Posterior cingulate gyrus (tissue), 11 donors: ENCODE data around the gene INSM1.
A peak's percentile ranks its signal among the peaks of the same experiment; 100 is the strongest.

Experiments
- DNase-seq, 10 donors: peaks; one replicate each; pipeline versions ENCODE4 v3.0.0 to v3.0.0-alpha.2; 2020 to 2021; ENCODE audit warnings: mixed read lengths in 3 of 10
- intact Hi-C: fragments of 100-400 bp; cut with DNase I; formaldehyde crosslinking; loops from one replicate; pipeline ENCODE4 v1.15.1; 2023

Gene INSM1

GRCh38 chr20:20391115-20391514 lies 23.2 kb downstream of the INSM1 start:
- intact Hi-C loops: no loop called here
- DNase-seq: no peak

DNA sequence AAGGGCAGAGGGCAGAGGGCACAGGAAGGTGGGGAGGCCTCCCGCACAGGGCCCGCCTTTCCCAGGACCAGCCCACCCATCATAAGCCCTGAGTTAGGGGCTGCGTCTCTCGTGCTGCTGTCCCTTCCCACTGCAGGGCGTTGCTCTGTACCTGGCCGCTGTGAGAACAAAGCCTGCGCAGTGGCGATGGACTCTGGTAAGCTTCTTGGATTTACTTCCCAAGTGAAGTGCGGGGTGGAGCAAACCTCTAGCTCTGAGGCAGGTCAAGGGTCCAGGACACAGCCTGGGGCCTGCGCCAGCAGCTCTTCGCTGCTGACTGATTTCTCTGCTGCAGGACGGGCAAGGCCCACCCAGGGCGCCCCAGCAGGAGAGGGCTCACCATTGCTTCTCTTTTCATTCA lies 23.9 kb downstream of the INSM1 start:
- no peak for DNase-seq
- intact Hi-C loops: no loop called here

GRCh38 chr20:20393207-20394120 lies 25.6 kb downstream of the INSM1 start:
- DNase-seq: no peak
- intact Hi-C loops: no loop called here

DNA sequence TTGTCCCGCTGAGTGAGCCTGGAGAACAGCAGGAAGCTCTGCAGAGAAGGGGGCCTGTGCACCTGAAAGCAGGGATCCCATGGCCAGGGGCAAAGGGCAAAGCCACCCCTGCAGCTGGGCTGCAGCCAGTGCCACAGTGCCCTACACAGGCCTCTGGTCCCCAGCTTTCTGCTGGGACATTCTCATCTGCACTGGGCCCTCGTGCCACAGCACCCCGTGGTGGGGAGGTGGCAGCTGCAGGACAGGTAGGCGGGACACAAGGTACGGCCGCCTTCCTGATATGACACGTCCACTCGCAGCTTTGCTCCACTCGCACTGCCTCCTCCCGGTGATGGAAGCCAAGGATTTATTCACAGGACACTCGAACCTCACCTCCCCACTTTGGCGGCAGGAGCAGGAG lies 27.2 kb downstream of the INSM1 start:
- intact Hi-C loops: no loop called here
- no peak for DNase-seq

DNA sequence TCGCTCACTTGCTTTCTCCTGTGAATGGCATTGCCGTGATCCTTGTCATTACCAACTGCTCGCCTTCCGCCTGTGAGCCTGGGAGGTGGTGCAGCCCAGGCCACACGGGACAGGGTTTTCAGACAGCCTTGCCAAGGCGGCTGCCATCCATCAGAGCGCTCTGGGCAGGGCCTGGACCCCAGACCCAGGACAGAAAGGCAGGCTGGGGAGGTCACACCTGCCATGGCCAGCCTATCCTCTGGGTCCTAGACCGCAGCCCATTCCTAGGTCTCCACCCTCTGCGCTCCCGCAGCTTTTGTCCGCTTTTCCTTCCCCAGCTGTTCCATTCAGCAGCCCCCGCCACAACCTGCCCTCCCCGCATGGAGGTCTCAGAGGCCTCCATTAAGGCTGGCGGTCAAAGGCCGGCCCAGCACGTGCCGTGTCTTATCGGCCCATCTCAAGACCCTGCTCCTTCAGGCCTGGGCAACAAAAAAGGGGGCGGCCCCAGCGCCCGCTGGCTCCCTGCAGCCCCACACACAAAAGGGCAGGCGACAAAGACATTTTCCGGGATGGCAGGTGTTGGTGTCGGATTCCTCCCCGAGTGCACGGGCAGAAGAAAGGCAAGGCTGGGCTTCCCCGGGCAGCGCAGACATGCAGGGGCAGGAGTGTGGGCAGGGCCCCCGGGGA lies 28.1 kb downstream of the INSM1 start:
- no peak for DNase-seq
- intact Hi-C loops: no loop called here

- no peak for DNase-seq
- intact Hi-C loops: no loop called here
Measured at GRCh38 chr20:20396794-20397193, 28.9 kb downstream of the INSM1 start.

DNA sequence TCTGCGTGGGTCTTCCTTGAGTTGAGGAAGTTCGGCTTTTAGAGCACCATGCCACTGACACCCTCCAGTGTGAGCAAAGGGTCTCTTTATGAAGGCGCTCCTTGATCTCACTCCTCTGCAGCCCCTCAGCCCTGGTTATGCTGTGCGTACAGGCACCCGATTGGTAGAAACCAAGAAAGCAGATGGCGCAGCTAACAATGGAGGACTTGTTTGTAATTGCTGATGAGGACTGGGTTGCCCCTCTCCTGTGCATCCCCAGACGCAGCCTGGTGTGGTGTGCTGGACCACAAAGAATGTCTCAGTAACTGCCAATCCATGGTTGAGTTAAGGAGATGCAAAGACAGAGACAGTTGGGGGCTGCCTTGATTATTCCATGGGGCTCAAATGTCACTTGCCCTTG lies 30.2 kb downstream of the INSM1 start:
- intact Hi-C loops: no loop called here
- no peak for DNase-seq

GRCh38 chr20:20399531-20400500 lies 31.9 kb downstream of the INSM1 start:
- intact Hi-C loops: no loop called here
- peak in 1 of 10 donors; percentile 57 for DNase-seq

- intact Hi-C loops: no loop called here
- peak in 1 of 10 donors; percentile 19 for DNase-seq
Measured at GRCh38 chr20:20401991-20402390, 34.1 kb downstream of the INSM1 start.

GRCh38 chr20:20404633-20405032 lies 36.7 kb downstream of the INSM1 start:
- intact Hi-C loops: loop anchor here (5.0 kb wide), 1 partner anchor 37 kb away; the partner anchor contains the start of gene INSM1
- no peak for DNase-seq

DNA sequence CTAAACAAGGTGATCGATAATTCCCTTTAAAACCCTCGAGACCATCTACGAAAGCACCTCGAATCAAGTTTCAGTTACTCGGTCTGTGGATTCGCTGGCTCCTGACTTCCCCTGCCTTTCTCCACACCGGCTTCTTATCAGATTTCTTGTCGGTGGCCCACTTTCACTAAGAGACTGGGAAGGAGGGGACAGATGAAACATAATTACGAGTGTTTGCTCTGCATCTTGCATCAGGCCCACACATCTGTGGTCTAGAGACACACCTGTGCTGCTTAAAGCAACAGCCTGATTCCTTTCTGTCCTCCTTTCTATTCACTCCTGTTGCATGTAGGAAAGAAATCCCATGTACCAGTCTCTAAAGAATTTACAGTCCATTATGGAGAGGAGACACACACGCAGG lies 37.7 kb downstream of the INSM1 start:
- intact Hi-C loops: loop anchor here (5.0 kb wide), 1 partner anchor 38 kb away; the partner anchor contains the start of gene INSM1
- no peak for DNase-seq

- intact Hi-C loops: loop anchor here (5.0 kb wide), 1 partner anchor 39 kb away; the partner anchor contains the start of gene INSM1
- DNase-seq: no peak
Measured at GRCh38 chr20:20406306-20406705, 38.4 kb downstream of the INSM1 start.

DNA sequence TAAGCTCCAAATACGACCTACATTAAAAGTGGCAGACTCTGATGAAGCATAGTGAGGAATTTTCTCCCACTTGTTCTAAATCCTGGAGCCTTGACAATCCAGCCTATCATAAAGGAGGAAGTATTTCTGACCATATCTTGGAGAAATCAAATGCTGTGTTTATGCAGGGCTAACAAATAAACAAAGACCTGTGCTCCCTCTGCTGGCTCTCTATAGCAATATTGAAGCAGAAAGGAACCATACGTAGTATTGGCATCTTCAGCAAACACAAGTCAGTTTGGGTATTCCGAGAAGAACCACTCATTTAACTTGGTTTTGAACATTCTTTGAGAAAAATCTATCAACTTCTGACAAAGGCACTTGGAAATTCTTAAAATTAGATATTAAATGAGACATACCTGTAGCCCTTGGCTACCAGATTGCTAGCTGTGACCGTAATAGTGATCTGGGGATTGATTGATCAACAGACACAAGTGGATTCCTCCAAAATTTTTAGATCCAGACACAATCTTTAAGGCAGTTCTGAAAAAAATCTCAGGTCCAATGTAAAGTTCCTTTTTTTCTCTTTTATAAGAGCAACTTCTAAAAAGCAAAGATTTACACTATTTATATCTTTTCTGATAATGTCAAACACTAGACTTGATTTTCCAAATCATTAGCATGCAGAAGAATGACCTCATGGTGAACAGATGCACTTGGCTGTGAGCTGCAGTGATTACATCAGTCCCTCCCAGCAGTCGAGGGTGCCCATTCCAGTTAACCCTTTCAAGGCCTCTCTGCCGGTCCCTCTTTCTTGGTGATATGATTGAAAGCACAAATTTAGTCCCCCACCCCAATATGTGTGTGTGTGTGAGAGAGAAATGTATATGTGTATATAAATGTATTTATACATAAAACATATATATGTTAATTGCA lies 40.2 kb downstream of the INSM1 start:
- intact Hi-C loops: loop anchor here (5.0 kb wide), 1 partner anchor 41 kb away; the partner anchor contains the start of gene INSM1
- peak in 5 of 10 donors; percentile 30 to 91 (median 54) for DNase-seq

GRCh38 chr20:20409331-20409730 lies 41.4 kb downstream of the INSM1 start:
- peak in 1 of 10 donors; percentile 25 for DNase-seq
- intact Hi-C loops: loop anchor here (5.0 kb wide), 1 partner anchor 42 kb away; the partner anchor contains the start of gene INSM1

GRCh38 chr20:20410678-20411077 lies 42.8 kb downstream of the INSM1 start:
- intact Hi-C loops: no loop called here
- DNase-seq: peak in 9 of 10 donors; percentile 45 to 94 (median 51)

DNA sequence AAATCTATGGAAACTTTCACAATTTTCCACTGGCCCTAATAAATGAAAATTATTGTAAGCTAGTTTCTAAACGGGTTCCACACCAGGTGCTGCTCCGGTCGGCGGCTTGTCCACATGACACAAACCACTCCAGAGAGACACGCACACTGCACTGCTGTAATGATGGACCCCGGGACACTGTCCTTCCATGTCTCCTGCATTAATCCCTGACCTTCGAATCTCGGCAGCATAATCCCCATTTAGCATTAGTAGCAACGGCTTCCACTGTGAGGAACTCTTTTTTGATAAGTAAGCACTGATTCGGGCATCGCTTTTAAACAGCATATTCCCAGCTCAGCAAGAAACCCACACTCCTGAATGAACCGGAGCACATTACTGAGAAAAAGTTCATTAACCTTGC lies 43.5 kb downstream of the INSM1 start:
- no peak for DNase-seq
- intact Hi-C loops: no loop called here

DNA sequence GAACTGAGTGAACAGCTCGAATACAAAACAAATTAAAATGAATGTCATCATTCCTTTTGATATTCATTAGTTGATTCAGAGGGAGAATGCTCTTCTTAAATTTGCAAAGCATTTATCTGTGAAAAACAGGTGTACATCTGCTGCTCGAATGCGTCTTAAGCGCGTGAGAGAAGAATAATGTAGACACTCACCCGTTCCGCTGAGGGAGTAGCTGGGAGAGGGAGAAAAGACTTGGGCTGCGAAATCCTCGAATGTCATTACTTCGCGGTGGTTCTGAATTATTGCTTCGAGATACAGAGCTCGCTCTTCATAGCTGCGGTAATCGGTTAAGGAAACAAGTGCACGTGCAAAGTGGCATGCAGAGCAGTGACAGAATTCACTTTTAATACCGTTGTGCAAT lies 43.9 kb downstream of the INSM1 start:
- intact Hi-C loops: no loop called here
- DNase-seq: no peak

DNA sequence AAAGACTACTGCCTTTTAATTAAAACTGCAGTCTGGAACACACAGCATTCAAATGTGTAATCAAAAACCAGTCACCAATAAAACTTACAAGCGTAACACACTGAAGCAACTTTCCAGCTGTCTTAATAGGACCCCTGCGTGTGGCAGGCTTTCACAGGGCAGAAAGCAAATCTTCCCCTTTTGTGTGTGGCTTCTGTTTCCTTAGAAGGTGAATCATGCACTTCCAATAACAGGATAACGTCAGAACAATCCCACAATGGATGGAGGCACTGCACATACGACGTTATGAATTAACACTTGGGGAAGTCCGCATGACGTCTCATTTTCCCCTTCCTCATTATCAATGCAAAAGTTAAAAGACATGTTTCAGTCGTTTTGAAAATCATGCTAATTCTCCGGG lies 44.8 kb downstream of the INSM1 start:
- DNase-seq: no peak
- intact Hi-C loops: no loop called here

DNA sequence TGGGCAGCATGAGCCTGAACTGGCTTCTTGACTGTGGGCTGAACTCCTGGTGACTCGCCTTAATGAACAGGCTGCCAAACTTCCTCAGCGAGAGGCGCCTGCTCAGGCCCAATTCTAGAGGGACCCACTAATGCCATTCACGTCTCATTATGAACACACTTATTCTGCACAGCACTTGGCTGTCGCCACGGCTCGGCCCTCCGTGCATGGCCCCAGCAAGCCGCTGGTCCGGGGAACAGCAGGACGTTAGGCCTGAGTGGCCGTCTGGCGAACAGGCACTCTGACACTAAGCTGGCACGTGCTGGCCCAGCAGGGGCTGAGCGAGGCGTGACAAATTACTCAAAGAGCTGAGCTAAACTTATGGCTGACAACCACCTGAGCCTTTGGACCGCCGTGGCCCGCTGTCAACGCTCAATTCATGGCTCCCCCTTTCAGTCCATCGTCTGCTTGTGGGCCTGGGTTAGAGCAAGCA lies 45.9 kb downstream of the INSM1 start:
- intact Hi-C loops: no loop called here
- peak in 5 of 10 donors; percentile 40 to 87 (median 40) for DNase-seq
